H9 (cell line): ENCODE data around the gene ANHX. TPM values are rescaled to one million over a fixed set of nuclear protein-coding genes. Genes with fewer than 3 reads are reported as not detected.

Experiments used
- DNase-seq: peaks from one replicate; pipeline ENCODE4 v3.0.0-alpha.2; 2017
- H2AFZ ChIP-seq: one replicate; pipeline ENCODE4 v1.6.1; 2013; ENCODE audit warnings: mild to moderate bottlenecking, low read length, control low read depth, moderate library complexity
- H2AK5ac ChIP-seq: 2 replicates; pipeline ENCODE4 v1.6.1; 2013; ENCODE audit warnings: low read length, control low read depth, mixed read lengths; ENCODE audit not compliant: insufficient read length
- H2BK120ac ChIP-seq: one replicate; pipeline ENCODE4 v1.6.1; 2013; ENCODE audit warnings: low read depth, mild to moderate bottlenecking, low read length, control low read depth, inconsistent platforms; ENCODE audit not compliant: poor library complexity, severe bottlenecking
- H2BK12ac ChIP-seq: 2 replicates; pipeline ENCODE4 v1.6.1; 2013; ENCODE audit warnings: low read length, control low read depth, mixed read lengths, low read depth; ENCODE audit not compliant: insufficient read length
- H2BK15ac ChIP-seq: 2 replicates; pipeline ENCODE4 v1.6.1; 2013; ENCODE audit warnings: low read depth, low read length, control low read depth
- H2BK20ac ChIP-seq: one replicate; pipeline ENCODE4 v1.6.1; 2013; ENCODE audit warnings: low read depth, mild to moderate bottlenecking, low read length, control low read depth, inconsistent platforms; ENCODE audit not compliant: poor library complexity, severe bottlenecking
- H2BK5ac ChIP-seq: 2 replicates; pipeline ENCODE4 v1.6.1; 2013; ENCODE audit warnings: low read length, control low read depth, mixed read lengths; ENCODE audit not compliant: insufficient read length
- H3K14ac ChIP-seq: 2 replicates; pipeline ENCODE4 v1.6.1; 2013; ENCODE audit warnings: low read length, control low read depth; ENCODE audit not compliant: insufficient read depth
- H3K18ac ChIP-seq: 2 replicates; pipeline ENCODE4 v1.6.1; 2013; ENCODE audit warnings: low read depth, mild to moderate bottlenecking, mixed read lengths, low read length, control low read depth; ENCODE audit not compliant: insufficient read length
- H3K23ac ChIP-seq: 2 replicates; pipeline ENCODE4 v1.6.1; 2013; ENCODE audit warnings: low read length, control low read depth, mixed read lengths, low read depth; ENCODE audit not compliant: insufficient read length
- H3K23me2 ChIP-seq: 2 replicates; pipeline ENCODE4 v1.6.1; 2013; ENCODE audit warnings: low read depth, mild to moderate bottlenecking, mixed read lengths, low read length, control low read depth; ENCODE audit not compliant: insufficient read length, poor library complexity, severe bottlenecking
- H3K27ac ChIP-seq: 2 replicates; pipeline ENCODE4 v1.5.1; 2013; ENCODE audit warnings: low read length, control low read depth, mixed read lengths, low read depth; ENCODE audit not compliant: insufficient read length
- H3K27me3 ChIP-seq: 2 replicates; pipeline ENCODE4 v1.6.1; 2013; ENCODE audit warnings: low read length, control low read depth, inconsistent platforms; ENCODE audit not compliant: insufficient read depth
- H3K4ac ChIP-seq: 2 replicates; pipeline ENCODE4 v1.6.1; 2013; ENCODE audit warnings: low read depth, mild to moderate bottlenecking, control low read depth, inconsistent platforms, low read length, moderate library complexity
- H3K4me1 ChIP-seq: 2 replicates; pipeline ENCODE4 v1.6.1; 2013; ENCODE audit warnings: low read length, control low read depth, inconsistent platforms; ENCODE audit not compliant: insufficient read depth
- H3K4me2 ChIP-seq: 2 replicates; pipeline ENCODE4 v1.6.1; 2013; ENCODE audit warnings: low read length, control low read depth, mixed read lengths; ENCODE audit not compliant: insufficient read length, insufficient read depth
- H3K56ac ChIP-seq: 2 replicates; pipeline ENCODE4 v1.6.1; 2013; ENCODE audit warnings: low read depth, mild to moderate bottlenecking, mixed read lengths, low read length, control low read depth; ENCODE audit not compliant: insufficient read length
- H3K79me1 ChIP-seq: 2 replicates; pipeline ENCODE4 v1.6.1; 2013; ENCODE audit warnings: low read depth, mild to moderate bottlenecking, moderate library complexity, low read length, control low read depth, inconsistent platforms; ENCODE audit not compliant: insufficient read depth, poor library complexity, severe bottlenecking
- H3K79me2 ChIP-seq: 2 replicates; pipeline ENCODE4 v1.6.1; 2013; ENCODE audit warnings: low read length, control low read depth, inconsistent platforms; ENCODE audit not compliant: insufficient read depth
- H3K9ac ChIP-seq: 2 replicates; pipeline ENCODE4 v1.6.1; 2013; ENCODE audit warnings: low read length, control low read depth, mixed read lengths; ENCODE audit not compliant: insufficient read length; ENCODE audit errors: extremely low read depth
- H3K9me3 ChIP-seq: one replicate; pipeline ENCODE4 v1.6.1; 2013; ENCODE audit warnings: low read depth, low read length, inconsistent platforms; ENCODE audit not compliant: control insufficient read depth
- H3T11ph ChIP-seq: one replicate; pipeline ENCODE4 v1.6.1; 2013; ENCODE audit warnings: mild to moderate bottlenecking, low read length, control low read depth, inconsistent platforms
- H4K20me1 ChIP-seq: one replicate; pipeline ENCODE4 v1.6.1; 2013; ENCODE audit not compliant: control insufficient read depth, insufficient read length, insufficient read depth
- H4K5ac ChIP-seq: 2 replicates; pipeline ENCODE4 v1.6.1; 2013; ENCODE audit warnings: low read depth, mild to moderate bottlenecking, mixed read lengths, low read length, control low read depth; ENCODE audit not compliant: insufficient read length
- H4K8ac ChIP-seq: replicated peaks from 2 replicates; pipeline ENCODE4 v1.6.1; 2013; ENCODE audit warnings: low read length, control low read depth, mixed read lengths, low read depth; ENCODE audit not compliant: insufficient read length
- H4K91ac ChIP-seq: 2 replicates; pipeline ENCODE4 v1.6.1; 2013; ENCODE audit warnings: low read depth, mild to moderate bottlenecking, moderate library complexity, mixed read lengths, low read length, control low read depth; ENCODE audit not compliant: insufficient read length
- H3K27ac Mint-ChIP-seq, 3 experiments: 2 replicates in 2 of 3; 3 replicates in 1 of 3; pipeline ENCODE4 v1.8.0; 2020 to 2021; ENCODE audit warnings: mixed read lengths in 3 of 3, mild to moderate bottlenecking in 1 of 3, moderate library complexity in 1 of 3
- H3K27me3 Mint-ChIP-seq: 2 replicates; pipeline ENCODE4 v1.8.0; 2021; ENCODE audit warnings: low read depth, mild to moderate bottlenecking, moderate library complexity, mixed read lengths
- H3K36me3 Mint-ChIP-seq, 3 experiments: 2 replicates in 2 of 3; 3 replicates in 1 of 3; pipeline ENCODE4 v1.8.0; 2020 to 2021; ENCODE audit warnings: low read depth in 3 of 3, mixed read lengths in 3 of 3; ENCODE audit not compliant: insufficient read depth in 1 of 3
- H3K4me1 Mint-ChIP-seq, 2 experiments: 2 replicates each; pipeline ENCODE4 v1.8.0; 2020; ENCODE audit warnings: mixed read lengths in 2 of 2
- H3K4me3 Mint-ChIP-seq, 2 experiments: 2 replicates in 1 of 2; 3 replicates in 1 of 2; pipeline ENCODE4 v1.8.0; 2020 to 2021; ENCODE audit warnings: mild to moderate bottlenecking in 2 of 2, mixed read lengths in 2 of 2, moderate library complexity in 1 of 2
- H3K9me3 Mint-ChIP-seq, 2 experiments: 2 replicates in 1 of 2; 3 replicates in 1 of 2; pipeline ENCODE4 v1.8.0; 2020; ENCODE audit warnings: mild to moderate bottlenecking in 2 of 2, mixed read lengths in 2 of 2, moderate library complexity in 1 of 2
- WGBS: extraction: QIAGEN DNeasy Blood & Tissue Kit; methylation state at CpG from one replicate; pipeline ENCODE4 v1.1.7; 2013; ENCODE audit warnings: missing lambda C conversion rate, low lambda C conversion rate, mixed read lengths; ENCODE audit not compliant: insufficient read length; ENCODE audit errors: extremely low coverage; 5-methylcytosine and 5-hydroxymethylcytosine counted together
- total RNA-seq: library from RNA; stranded (reverse); gene quantifications from 2 replicates; pipeline ENCODE4 v1.2.1, GENCODE V29; 2021
- TF ChIP-seq, protein P1 (sequence below): fragments of 200-600 bp; sonication (generic); conservative IDR thresholded peaks from 3 replicates; pipeline ENCODE4 v1.8.0; 2021; ENCODE audit warnings: antibody characterized with exemption, mild to moderate bottlenecking

Gene ANHX
- total RNA-seq, 1 experiment from 2014 or later: not detected

DNA sequence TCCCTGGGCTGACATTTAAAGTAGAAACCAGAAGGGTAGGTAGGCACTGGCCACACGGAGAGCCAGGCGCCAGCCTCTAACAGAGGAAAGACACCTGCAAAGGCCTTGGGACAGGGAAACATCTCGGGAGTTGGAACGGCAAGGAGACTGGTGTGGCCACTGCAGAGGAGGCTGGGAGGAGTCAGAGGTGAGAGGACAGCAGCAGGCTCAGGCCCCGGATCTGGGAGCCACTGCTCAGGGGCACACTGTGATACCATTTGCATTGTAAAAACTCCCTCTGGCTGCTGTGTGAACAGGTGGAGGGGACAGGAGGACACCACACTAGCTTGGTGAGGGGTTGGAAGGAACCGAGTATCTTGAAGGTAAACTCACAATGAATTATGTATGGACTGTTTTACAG, 2.7 kb downstream of the ANHX start:
- Histone ChIP-seq H2BK20ac (no peak overlapping the region), H4K20me1 (no peaks in the 10 kb centered on the region), H3K18ac (no peak overlapping the region), H2BK12ac (no peak overlapping the region), H3K4ac (no peak overlapping the region), H3K23ac (no peak overlapping the region), H2BK15ac (no peak overlapping the region), H3K9ac (no peak overlapping the region), H3K27me3 (no peaks in the 10 kb centered on the region), H2BK120ac (no peak overlapping the region), H4K8ac (no peak overlapping the region), H3K79me1 (no peaks in the 10 kb centered on the region), H3K14ac (no peak overlapping the region), H4K91ac (no peak overlapping the region), H3K4me2 (no peak overlapping the region), H3K23me2 (no peaks in the 10 kb centered on the region), H3T11ph (no peak overlapping the region), H4K5ac (no peak overlapping the region), H2AFZ (no peak overlapping the region), H3K27ac (no peak overlapping the region), H3K9me3 (peaks cover 83% of the 10 kb centered on the region), H2AK5ac (no peak overlapping the region), H3K56ac (no peak overlapping the region), H3K4me1 (no peaks in the 10 kb centered on the region), H3K79me2 (no peaks in the 10 kb centered on the region), H2BK5ac (no peak overlapping the region)
- Mint-ChIP-seq H3K27ac (no peak overlapping the region), H3K36me3 (peaks cover 30 to 44% (median 30%) of the 10 kb centered on the region in 3 experiments), H3K4me3 (no peak overlapping the region; a peak in 1 of 5 replicates), H3K27me3 (peaks cover 2% of the 10 kb centered on the region), H3K9me3 (peaks cover 79 to 80% of the 10 kb centered on the region in 2 experiments), H3K4me1 (no peaks in the 10 kb centered on the region)
- TF ChIP-seq, protein P1, sequence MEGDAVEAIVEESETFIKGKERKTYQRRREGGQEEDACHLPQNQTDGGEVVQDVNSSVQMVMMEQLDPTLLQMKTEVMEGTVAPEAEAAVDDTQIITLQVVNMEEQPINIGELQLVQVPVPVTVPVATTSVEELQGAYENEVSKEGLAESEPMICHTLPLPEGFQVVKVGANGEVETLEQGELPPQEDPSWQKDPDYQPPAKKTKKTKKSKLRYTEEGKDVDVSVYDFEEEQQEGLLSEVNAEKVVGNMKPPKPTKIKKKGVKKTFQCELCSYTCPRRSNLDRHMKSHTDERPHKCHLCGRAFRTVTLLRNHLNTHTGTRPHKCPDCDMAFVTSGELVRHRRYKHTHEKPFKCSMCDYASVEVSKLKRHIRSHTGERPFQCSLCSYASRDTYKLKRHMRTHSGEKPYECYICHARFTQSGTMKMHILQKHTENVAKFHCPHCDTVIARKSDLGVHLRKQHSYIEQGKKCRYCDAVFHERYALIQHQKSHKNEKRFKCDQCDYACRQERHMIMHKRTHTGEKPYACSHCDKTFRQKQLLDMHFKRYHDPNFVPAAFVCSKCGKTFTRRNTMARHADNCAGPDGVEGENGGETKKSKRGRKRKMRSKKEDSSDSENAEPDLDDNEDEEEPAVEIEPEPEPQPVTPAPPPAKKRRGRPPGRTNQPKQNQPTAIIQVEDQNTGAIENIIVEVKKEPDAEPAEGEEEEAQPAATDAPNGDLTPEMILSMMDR: no peak
- no peak for DNase-seq
- no CpG with 5 or more reads among the region's 6 CpGs for WGBS
